CD4-positive, alpha-beta T cell treated with Interleukin-15 for 1 hour (primary cell): ENCODE data around the gene ZIC5.

Source experiments
- DNase-seq: peaks from one replicate; pipeline ENCODE4 v3.0.0-alpha.2; 2020

ZIC5 gene

GRCh38 chr13:99987154-99988019 is 15.8 kb upstream of the ZIC5 start:
- DNase-seq = no peak

- no peak for DNase-seq
Measured at GRCh38 chr13:99986741-99987140, 15.2 kb upstream of the ZIC5 start.

GRCh38 chr13:99985886-99986527 is 14.4 kb upstream of the ZIC5 start:
- DNase-seq = no peak

- DNase-seq = no peak
Measured at GRCh38 chr13:99985241-99985874, 13.8 kb upstream of the ZIC5 start.

GRCh38 chr13:99984461-99985240 is 13.1 kb upstream of the ZIC5 start:
- no peak for DNase-seq

GRCh38 chr13:99983499-99984401 is 12.2 kb upstream of the ZIC5 start:
- no peak for DNase-seq

GRCh38 chr13:99982731-99983498 is 11.3 kb upstream of the ZIC5 start:
- DNase-seq = no peak

GRCh38 chr13:99982036-99982730 is 10.6 kb upstream of the ZIC5 start:
- DNase-seq = no peak

GRCh38 chr13:99981735-99982035 is 10.1 kb upstream of the ZIC5 start, which contains the start of gene ZIC2:
Gene ZIC2 (plus strand): TSS chr13:99981784. CDS start chr13:99982065, 281 bp downstream.
- DNase-seq = no peak

- DNase-seq = no peak
Measured at GRCh38 chr13:99980824-99981734, 9.5 kb upstream of the ZIC5 start.

- peak; percentile 50 for DNase-seq
Measured at GRCh38 chr13:99980201-99980823, 8.7 kb upstream of the ZIC5 start.

- DNase-seq = no peak
Measured at GRCh38 chr13:99979453-99980200, 8.1 kb upstream of the ZIC5 start.

GRCh38 chr13:99978799-99979452 is 7.4 kb upstream of the ZIC5 start:
- no peak for DNase-seq

- no peak for DNase-seq
Measured at GRCh38 chr13:99977912-99978798, 6.6 kb upstream of the ZIC5 start.

GRCh38 chr13:99977334-99977911 is 5.9 kb upstream of the ZIC5 start:
- DNase-seq = no peak

- DNase-seq = no peak
Measured at GRCh38 chr13:99976575-99976974, 5.0 kb upstream of the ZIC5 start.
